Measurements from ENCODE around the gene BEND2. TPM values are rescaled to one million over a fixed set of nuclear protein-coding genes. Genes with fewer than 3 reads are reported as not detected.

BEND2 gene
- total and polyA plus RNA-seq, 4 donors: 0.09 TPM; not detected in 3

DNA sequence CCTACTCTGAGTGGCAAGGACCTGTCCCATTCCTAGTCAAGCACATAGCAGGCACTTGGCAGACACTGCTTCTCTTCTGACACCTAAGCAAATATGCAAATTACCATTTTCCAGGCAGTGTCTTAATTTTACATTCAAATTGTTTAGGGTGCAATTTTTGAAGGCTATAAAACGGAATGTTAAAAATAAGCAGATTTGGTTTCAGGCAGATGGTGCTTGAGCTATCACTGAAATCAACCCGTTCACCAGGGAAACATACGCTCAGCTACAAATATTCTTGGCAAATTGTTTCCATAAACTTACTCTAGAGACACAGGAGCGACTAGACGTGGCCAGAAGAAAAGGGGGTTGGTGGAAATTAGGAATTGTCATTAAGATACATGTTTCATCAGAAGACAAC is 45.7 kb downstream of the BEND2 start:
- Histone ChIP-seq H3K9ac (ENCODE audit: low read depth in 1 of 2, low read length in 2 of 2) (no peak overlapping the region), H3K27ac (ENCODE audit: low read depth in 1 of 2, low read length in 2 of 2) (no peak overlapping the region), H3K9me3 (ENCODE audit: control insufficient read depth in 4 of 4, low read length in 3 of 4) (peaks cover 0 to 2% (median 0%) of the 10 kb centered on the region in 4 donors), H3K36me3 (ENCODE audit: control insufficient read depth in 4 of 4, insufficient read depth in 3 of 4, low read depth in 1 of 4, low read length in 3 of 4) (no peaks in the 10 kb centered on the region), H3K4me1 (ENCODE audit: control insufficient read depth in 4 of 4, insufficient read depth in 4 of 4, low read length in 3 of 4) (no peaks in the 10 kb centered on the region), H3K4me3 (ENCODE audit: low read depth in 1 of 3, low read length in 3 of 3) (no peak overlapping the region), H3K27me3 (ENCODE audit: control insufficient read depth in 4 of 4, insufficient read depth in 4 of 4, low read length in 3 of 4) (peaks cover 0 to 2% (median 0%) of the 10 kb centered on the region in 4 donors)
- TF ChIP-seq JUND (IDR thresholded peaks at IDR 0.05) (no peak), HNF4G (IDR thresholded peaks at IDR 0.05) (no peak), HNF4A (conservative IDR thresholded peaks at IDR 0.05) (no peak), GABPA (IDR thresholded peaks at IDR 0.05 in 1 of 2, conservative IDR thresholded peaks at IDR 0.05 in 1 of 2) (no peak), NR2F2 (IDR thresholded peaks at IDR 0.05) (no peak), EGR1 (IDR thresholded peaks at IDR 0.05; ENCODE audit: low read depth in 2 of 2) (no peak), YY1 (IDR thresholded peaks at IDR 0.05) (no peak), RXRA (IDR thresholded peaks at IDR 0.05) (no peak), FOXA1 (IDR thresholded peaks at IDR 0.05) (no peak), RAD21 (IDR thresholded peaks at IDR 0.05) (no peak), TAF1 (conservative IDR thresholded peaks at IDR 0.05) (no peak), SP1 (IDR thresholded peaks at IDR 0.05) (no peak), FOXA2 (IDR thresholded peaks at IDR 0.05) (no peak)
- TF ChIP-seq, protein P1, sequence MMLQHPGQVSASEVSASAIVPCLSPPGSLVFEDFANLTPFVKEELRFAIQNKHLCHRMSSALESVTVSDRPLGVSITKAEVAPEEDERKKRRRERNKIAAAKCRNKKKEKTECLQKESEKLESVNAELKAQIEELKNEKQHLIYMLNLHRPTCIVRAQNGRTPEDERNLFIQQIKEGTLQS (IDR thresholded peaks at IDR 0.05): no peak
- TF ChIP-seq, protein P2, sequence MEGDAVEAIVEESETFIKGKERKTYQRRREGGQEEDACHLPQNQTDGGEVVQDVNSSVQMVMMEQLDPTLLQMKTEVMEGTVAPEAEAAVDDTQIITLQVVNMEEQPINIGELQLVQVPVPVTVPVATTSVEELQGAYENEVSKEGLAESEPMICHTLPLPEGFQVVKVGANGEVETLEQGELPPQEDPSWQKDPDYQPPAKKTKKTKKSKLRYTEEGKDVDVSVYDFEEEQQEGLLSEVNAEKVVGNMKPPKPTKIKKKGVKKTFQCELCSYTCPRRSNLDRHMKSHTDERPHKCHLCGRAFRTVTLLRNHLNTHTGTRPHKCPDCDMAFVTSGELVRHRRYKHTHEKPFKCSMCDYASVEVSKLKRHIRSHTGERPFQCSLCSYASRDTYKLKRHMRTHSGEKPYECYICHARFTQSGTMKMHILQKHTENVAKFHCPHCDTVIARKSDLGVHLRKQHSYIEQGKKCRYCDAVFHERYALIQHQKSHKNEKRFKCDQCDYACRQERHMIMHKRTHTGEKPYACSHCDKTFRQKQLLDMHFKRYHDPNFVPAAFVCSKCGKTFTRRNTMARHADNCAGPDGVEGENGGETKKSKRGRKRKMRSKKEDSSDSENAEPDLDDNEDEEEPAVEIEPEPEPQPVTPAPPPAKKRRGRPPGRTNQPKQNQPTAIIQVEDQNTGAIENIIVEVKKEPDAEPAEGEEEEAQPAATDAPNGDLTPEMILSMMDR (IDR thresholded peaks at IDR 0.05; ENCODE audit: low read depth, low read length, missing input control): no peak
- TF ChIP-seq, protein P3, sequence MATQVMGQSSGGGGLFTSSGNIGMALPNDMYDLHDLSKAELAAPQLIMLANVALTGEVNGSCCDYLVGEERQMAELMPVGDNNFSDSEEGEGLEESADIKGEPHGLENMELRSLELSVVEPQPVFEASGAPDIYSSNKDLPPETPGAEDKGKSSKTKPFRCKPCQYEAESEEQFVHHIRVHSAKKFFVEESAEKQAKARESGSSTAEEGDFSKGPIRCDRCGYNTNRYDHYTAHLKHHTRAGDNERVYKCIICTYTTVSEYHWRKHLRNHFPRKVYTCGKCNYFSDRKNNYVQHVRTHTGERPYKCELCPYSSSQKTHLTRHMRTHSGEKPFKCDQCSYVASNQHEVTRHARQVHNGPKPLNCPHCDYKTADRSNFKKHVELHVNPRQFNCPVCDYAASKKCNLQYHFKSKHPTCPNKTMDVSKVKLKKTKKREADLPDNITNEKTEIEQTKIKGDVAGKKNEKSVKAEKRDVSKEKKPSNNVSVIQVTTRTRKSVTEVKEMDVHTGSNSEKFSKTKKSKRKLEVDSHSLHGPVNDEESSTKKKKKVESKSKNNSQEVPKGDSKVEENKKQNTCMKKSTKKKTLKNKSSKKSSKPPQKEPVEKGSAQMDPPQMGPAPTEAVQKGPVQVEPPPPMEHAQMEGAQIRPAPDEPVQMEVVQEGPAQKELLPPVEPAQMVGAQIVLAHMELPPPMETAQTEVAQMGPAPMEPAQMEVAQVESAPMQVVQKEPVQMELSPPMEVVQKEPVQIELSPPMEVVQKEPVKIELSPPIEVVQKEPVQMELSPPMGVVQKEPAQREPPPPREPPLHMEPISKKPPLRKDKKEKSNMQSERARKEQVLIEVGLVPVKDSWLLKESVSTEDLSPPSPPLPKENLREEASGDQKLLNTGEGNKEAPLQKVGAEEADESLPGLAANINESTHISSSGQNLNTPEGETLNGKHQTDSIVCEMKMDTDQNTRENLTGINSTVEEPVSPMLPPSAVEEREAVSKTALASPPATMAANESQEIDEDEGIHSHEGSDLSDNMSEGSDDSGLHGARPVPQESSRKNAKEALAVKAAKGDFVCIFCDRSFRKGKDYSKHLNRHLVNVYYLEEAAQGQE (IDR thresholded peaks at IDR 0.05): no peak
- TF ChIP-seq, protein P4, sequence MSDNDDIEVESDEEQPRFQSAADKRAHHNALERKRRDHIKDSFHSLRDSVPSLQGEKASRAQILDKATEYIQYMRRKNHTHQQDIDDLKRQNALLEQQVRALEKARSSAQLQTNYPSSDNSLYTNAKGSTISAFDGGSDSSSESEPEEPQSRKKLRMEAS (IDR thresholded peaks at IDR 0.05): no peak
- TF ChIP-seq, protein P5, sequence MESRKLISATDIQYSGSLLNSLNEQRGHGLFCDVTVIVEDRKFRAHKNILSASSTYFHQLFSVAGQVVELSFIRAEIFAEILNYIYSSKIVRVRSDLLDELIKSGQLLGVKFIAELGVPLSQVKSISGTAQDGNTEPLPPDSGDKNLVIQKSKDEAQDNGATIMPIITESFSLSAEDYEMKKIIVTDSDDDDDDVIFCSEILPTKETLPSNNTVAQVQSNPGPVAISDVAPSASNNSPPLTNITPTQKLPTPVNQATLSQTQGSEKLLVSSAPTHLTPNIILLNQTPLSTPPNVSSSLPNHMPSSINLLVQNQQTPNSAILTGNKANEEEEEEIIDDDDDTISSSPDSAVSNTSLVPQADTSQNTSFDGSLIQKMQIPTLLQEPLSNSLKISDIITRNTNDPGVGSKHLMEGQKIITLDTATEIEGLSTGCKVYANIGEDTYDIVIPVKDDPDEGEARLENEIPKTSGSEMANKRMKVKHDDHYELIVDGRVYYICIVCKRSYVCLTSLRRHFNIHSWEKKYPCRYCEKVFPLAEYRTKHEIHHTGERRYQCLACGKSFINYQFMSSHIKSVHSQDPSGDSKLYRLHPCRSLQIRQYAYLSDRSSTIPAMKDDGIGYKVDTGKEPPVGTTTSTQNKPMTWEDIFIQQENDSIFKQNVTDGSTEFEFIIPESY (IDR thresholded peaks at IDR 0.05): no peak
- 72% methylated on average over 5 of the region's 5 CpGs for WGBS
- no peak for DNase-seq (ENCODE audit: low spot score)
